ENCODE measurements around the gene ZCRB1.

Gene ZCRB1

DNA sequence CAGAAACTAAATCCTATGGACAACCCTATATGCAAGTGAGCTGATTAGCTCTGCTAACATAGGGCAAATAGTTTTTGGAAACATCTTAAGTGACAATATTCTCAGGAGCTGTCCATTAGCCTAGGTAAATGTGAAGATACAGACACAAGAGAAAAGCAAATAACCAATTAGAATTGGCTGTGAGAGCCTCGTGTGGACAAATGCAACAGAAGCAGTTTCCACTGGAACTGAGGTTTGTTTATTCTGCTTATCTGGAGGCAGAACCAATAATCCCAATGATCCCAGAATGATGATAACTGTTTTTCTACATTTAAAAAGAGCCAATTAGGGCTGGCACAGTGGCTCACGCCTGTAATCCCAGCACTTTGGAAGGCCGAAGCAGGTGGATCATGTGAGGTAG is 44.6 kb downstream of the ZCRB1 start:
- no peak for DNase-seq (ENCODE audit: low read depth in 2 of 2)

GRCh38 chr12:42278128-42278510 is 47.8 kb downstream of the ZCRB1 start:
- no peak for DNase-seq (ENCODE audit: low read depth in 2 of 2)

GRCh38 chr12:42277396-42278127 is 48.3 kb downstream of the ZCRB1 start:
- DNase-seq (ENCODE audit: low read depth in 2 of 2) = no peak

GRCh38 chr12:42275499-42275898 is 50.4 kb downstream of the ZCRB1 start:
- no peak for DNase-seq (ENCODE audit: low read depth in 2 of 2)

DNA sequence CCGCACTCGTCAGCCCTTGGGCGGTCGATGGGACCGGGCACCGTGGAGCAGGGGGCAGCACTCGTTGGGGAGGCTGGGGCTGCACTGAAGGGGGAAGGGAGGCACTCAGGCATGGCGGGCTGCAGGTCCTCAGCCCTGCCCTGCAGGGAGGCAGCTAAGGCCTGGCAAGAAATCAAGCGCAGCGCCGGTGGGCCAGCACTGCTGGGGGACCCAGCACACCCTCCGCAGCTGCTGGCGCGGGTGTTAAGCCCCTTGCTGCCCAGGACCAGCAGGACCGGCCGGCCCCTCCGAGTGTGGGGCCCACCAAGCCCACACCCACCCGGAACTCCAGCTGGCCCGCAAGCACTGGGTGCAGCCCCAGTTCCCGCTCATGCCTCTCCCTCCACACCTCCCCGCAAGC is 52.2 kb downstream of the ZCRB1 start:
- DNase-seq (ENCODE audit: low read depth in 2 of 2) = no peak

DNA sequence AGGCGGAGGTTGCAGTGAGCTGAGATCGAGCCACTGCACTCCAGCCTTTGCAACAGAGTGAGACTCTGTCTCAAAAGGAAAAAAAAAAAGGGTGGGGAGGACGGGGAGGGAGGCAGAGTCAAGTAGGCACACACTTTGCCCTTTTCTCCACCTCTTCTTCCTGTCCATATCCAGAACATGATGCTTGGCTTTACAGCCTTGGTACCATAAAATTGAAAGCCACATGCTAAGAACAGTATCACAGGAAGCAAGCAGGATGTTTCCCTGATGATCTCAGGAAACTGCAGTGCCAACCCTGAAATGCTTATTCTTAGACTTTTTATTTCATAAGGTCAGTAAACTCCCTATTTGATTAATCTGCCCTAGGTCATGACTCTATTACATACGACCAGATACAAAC is 55.3 kb downstream of the ZCRB1 start:
- no peak for DNase-seq (ENCODE audit: low read depth in 2 of 2)

DNA sequence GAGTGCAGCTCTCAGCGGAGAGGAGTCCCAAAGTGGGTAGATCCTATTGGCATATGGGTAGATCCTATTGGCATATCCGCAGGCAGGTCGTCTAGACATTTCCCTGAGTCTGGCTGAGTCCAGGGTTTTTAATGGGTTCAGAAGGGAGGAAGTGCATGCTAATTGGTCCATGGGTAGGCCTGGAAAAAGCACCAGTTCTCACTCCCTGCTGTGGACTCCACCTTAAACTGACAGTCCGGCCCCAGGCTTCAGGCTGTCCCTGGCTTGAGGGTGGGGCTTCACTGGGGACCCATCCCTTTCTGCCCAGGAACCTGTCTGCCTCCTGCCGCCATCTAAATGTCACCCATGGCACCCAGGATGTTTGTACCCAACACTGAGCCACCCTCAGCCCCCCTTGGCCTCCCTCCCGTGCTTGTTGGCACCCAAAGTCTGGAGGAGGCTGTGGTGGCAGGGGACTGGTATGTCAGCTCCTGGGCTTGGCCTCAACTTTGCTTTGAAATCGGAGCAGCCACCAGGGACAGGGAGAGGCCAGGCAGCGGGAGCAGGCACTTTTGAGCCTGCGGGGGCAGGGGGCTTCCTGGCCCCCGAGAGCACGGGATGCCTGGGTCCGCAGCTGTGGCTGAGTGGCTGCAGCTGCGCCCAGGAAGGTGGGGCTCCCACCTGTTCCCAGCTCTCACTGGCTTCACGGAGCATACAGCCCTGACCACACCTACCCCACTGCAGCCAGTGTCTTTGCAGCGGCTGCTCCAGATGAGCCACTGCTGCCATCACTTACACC is 58.3 kb downstream of the ZCRB1 start:
- no peak for DNase-seq (ENCODE audit: low read depth in 2 of 2)

- no peak for DNase-seq (ENCODE audit: low read depth in 2 of 2)
These were observed 59.2 kb downstream of the ZCRB1 start for GRCh38 chr12:42266579-42267230.

GRCh38 chr12:42262271-42262670 is 63.6 kb downstream of the ZCRB1 start:
- DNase-seq (ENCODE audit: low read depth in 2 of 2) = no peak
